Skeletal muscle satellite cell (primary cell): ENCODE data around the gene GDNF.
"Not testable (repeated sequence)": the region's sequence is repeated elsewhere in the genome, so short reads cannot be mapped to it uniquely, and the experiment has no call there.

Experiments used
- H3K27me3 ChIP-seq: 2 replicates; pipeline ENCODE4 v1.7.0; 2013; ENCODE audit warnings: low read length; ENCODE audit not compliant: control insufficient read depth, insufficient read depth
- H3K36me3 ChIP-seq: 2 replicates; pipeline ENCODE4 v1.7.0; 2013; ENCODE audit warnings: mild to moderate bottlenecking, control low read depth, low read length; ENCODE audit not compliant: insufficient read depth
- H3K4me1 ChIP-seq: 2 replicates; pipeline ENCODE4 v1.7.0; 2013; ENCODE audit warnings: low read length; ENCODE audit not compliant: control insufficient read depth, insufficient read depth
- H3K4me2 ChIP-seq: 2 replicates; pipeline ENCODE4 v1.7.0; 2013; ENCODE audit warnings: mild to moderate bottlenecking, low read length
- H3K4me3 ChIP-seq: 2 replicates; pipeline ENCODE4 v1.7.0; 2013; ENCODE audit warnings: low read length
- H3K9ac ChIP-seq: 2 replicates; pipeline ENCODE4 v1.7.0; 2013; ENCODE audit warnings: mild to moderate bottlenecking, low read depth, low read length, moderate library complexity
- H3K9me3 ChIP-seq: replicated peaks from 2 replicates; pipeline ENCODE4 v1.7.0; 2013; ENCODE audit warnings: mild to moderate bottlenecking, control low read depth, low read length

The GDNF gene

GRCh38 chr5:37795292-37795691 is 44.5 kb downstream of the GDNF start:
- not testable (repeated sequence) for H3K4me2 ChIP-seq, H3K36me3 ChIP-seq

GRCh38 chr5:37792975-37793631 is 46.7 kb downstream of the GDNF start:
- H3K27me3 ChIP-seq: no peaks in the 10 kb centered on the region
- no peak overlapping the region for H3K4me3 ChIP-seq
- peaks cover 4% of the 10 kb centered on the region for H3K4me1 ChIP-seq
- H3K9me3 ChIP-seq: peaks cover 3% of the 10 kb centered on the region
- H3K4me2 ChIP-seq: no peak overlapping the region
- H3K36me3 ChIP-seq: no peaks in the 10 kb centered on the region
- no peak overlapping the region for H3K9ac ChIP-seq

More at GRCh38 chr5:37795292-37795691, 44.5 kb downstream of the GDNF start:
- H3K4me1 ChIP-seq, H3K27me3 ChIP-seq, H3K4me3 ChIP-seq, H3K9me3 ChIP-seq, H3K9ac ChIP-seq: not testable (repeated sequence)

DNA sequence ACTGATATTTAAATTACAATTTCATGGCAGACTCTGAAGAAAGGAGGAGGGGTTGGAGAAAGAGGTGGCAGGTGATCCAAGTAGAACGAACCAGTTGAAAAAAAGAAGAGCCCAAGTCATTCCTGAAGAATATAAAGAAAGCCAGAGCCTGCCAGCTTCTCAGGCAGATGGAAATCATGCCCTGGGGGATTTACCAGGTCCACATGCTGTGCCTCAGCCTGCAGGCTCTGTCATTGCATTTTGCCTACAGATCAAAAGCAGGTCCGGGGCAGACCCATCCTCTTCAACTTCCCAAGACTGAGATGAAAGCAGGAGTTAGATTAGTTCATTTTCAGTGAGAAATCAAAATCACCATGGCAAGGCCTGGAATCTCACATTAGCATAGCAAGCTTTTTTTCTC is 48.5 kb downstream of the GDNF start:
- H3K36me3 ChIP-seq: no peaks in the 10 kb centered on the region
- no peaks in the 10 kb centered on the region for H3K27me3 ChIP-seq
- H3K4me1 ChIP-seq: peaks cover 14% of the 10 kb centered on the region
- H3K4me2 ChIP-seq: no peak overlapping the region
- peaks cover 3% of the 10 kb centered on the region for H3K9me3 ChIP-seq
- H3K9ac ChIP-seq: no peak overlapping the region
- H3K4me3 ChIP-seq: no peak overlapping the region

GRCh38 chr5:37789991-37790390 is 49.9 kb downstream of the GDNF start:
- Histone ChIP-seq H3K4me3 (no peak overlapping the region), H3K9ac (no peak overlapping the region), H3K36me3 (no peaks in the 10 kb centered on the region), H3K4me2 (no peak overlapping the region), H3K4me1 (peaks cover 14% of the 10 kb centered on the region), H3K9me3 (no peaks in the 10 kb centered on the region), H3K27me3 (no peaks in the 10 kb centered on the region)

- Histone ChIP-seq H3K9me3 (no peaks in the 10 kb centered on the region), H3K27me3 (no peaks in the 10 kb centered on the region)
These were observed 52.1 kb downstream of the GDNF start for GRCh38 chr5:37787742-37788141.

DNA sequence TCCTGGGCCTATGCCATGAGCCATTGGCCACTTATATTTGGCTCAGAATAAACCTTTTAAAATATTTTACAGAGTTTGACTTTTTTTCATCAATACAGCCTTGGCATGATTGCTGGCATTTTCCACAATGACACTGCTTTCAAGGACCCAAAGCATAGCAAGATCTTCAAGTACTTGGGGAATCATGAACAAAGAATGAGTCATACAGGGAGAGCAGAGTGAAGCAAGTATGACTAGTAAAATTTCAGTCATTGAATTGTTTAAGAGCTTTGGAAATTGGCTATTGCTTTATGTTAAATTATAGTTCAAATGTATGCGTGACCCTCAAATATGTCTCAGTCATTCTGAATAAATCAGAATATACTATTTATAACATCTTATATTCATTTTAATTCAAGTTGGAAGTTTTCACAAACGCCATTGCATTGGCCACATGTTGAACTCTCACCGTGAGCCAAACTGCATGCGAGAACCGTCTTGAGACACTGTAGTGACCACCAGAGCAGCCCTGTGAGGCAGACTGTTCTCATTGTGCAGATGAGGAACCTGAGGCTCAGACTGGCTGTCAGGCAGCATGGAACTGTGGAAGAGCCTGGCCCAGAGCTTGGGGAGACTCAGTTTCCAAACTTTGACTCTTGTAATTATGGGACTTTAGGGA is 52.9 kb downstream of the GDNF start:
- no peaks in the 10 kb centered on the region for H3K36me3 ChIP-seq
- no peak overlapping the region for H3K4me2 ChIP-seq
- H3K4me3 ChIP-seq: no peak overlapping the region
- no peaks in the 10 kb centered on the region for H3K27me3 ChIP-seq
- peaks cover 11% of the 10 kb centered on the region for H3K4me1 ChIP-seq
- H3K9me3 ChIP-seq: no peaks in the 10 kb centered on the region
- H3K9ac ChIP-seq: no peak overlapping the region

More at GRCh38 chr5:37787742-37788141, 52.1 kb downstream of the GDNF start:
- H3K4me2 ChIP-seq: no peak overlapping the region
- H3K4me3 ChIP-seq: no peak overlapping the region
- H3K36me3 ChIP-seq: no peaks in the 10 kb centered on the region
- H3K4me1 ChIP-seq: peaks cover 13% of the 10 kb centered on the region
- no peak overlapping the region for H3K9ac ChIP-seq

GRCh38 chr5:37786416-37786815 is 53.4 kb downstream of the GDNF start:
- Histone ChIP-seq H3K4me3 (no peak overlapping the region), H3K4me2 (no peak overlapping the region), H3K4me1 (peaks cover 11% of the 10 kb centered on the region), H3K9ac (no peak overlapping the region), H3K27me3 (no peaks in the 10 kb centered on the region), H3K36me3 (no peaks in the 10 kb centered on the region), H3K9me3 (no peaks in the 10 kb centered on the region)

- not testable (repeated sequence) for H3K9ac ChIP-seq, H3K4me1 ChIP-seq, H3K27me3 ChIP-seq, H3K36me3 ChIP-seq, H3K9me3 ChIP-seq, H3K4me2 ChIP-seq, H3K4me3 ChIP-seq
These were observed 58.4 kb downstream of the GDNF start for GRCh38 chr5:37781409-37781808.

DNA sequence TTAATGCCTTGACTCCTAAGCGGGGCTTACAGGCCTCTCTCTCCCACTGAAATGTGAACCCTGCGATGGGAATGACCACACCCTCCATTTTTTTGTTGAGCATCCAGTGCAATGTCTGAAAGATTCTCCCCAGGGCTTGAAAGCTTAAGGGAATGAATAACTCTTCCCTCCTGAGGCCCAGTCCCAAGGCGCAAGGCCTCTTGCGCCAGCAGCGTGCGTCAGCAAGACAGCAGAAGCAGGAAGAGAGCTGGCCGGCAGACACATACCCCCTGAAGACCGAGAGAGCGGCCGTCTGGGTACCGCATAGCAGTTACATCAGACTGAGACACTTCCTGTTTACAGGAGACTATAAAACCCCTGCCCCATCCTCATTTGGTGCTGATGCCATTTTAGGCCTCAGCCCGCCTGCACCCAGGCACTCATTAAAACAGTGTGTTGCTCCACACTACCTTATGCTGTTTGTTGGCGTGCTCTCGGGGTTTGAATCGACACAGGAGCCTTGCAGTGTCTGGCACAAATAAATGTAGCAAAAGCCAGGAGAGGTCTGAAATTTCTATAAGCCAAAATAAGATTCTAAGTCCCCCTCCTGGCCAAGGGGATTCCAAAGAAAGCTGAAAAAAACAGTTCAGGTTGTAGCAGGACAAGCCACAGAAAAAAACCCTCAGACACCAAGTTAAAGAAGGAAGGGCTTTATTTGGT is 62.3 kb downstream of the GDNF start:
- H3K27me3 ChIP-seq: no peaks in the 10 kb centered on the region

GRCh38 chr5:37776826-37777225 is 63.0 kb downstream of the GDNF start:
- Histone ChIP-seq H3K9ac (no peak overlapping the region), H3K4me2 (no peak overlapping the region), H3K4me1 (peaks cover 13% of the 10 kb centered on the region), H3K27me3 (no peaks in the 10 kb centered on the region), H3K36me3 (no peaks in the 10 kb centered on the region), H3K9me3 (no peaks in the 10 kb centered on the region), H3K4me3 (no peak overlapping the region)

More for the DNA sequence above, 62.3 kb downstream of the GDNF start:
- Histone ChIP-seq H3K4me2 (no peak overlapping the region), H3K9me3 (no peaks in the 10 kb centered on the region), H3K36me3 (no peaks in the 10 kb centered on the region), H3K4me1 (peaks cover 5% of the 10 kb centered on the region), H3K9ac (no peak overlapping the region), H3K4me3 (no peak overlapping the region)

DNA sequence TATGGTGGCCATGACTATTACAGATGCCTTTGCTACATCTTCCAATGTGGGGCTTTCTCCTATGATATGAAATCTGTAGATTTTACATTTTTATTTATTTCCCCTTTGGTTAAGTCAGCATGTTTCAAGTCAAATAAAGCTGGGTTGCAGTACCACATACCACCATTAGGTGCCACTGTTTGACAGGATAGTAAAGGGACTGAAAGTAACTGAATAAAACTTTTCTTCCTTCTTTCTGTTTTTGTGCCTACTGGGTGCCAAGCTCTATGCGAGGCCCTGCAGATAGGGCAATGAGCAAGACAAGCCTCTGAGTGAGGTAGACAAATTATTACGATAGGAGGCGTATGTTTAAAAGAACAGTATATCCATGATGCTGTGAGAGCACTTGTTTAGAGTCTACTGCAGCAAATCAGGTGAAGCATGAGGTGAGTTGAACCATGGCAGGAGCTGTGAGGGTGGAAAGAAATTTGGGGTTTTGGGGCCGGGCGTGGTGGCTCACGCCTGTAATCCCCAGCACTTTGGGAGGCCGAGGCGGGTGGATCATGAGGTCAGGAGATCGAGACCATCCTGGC is 64.8 kb downstream of the GDNF start:
- Histone ChIP-seq H3K4me3 (no peak overlapping the region), H3K9ac (no peak overlapping the region), H3K27me3 (no peaks in the 10 kb centered on the region), H3K4me1 (peaks cover 29% of the 10 kb centered on the region), H3K9me3 (no peaks in the 10 kb centered on the region), H3K36me3 (no peaks in the 10 kb centered on the region), H3K4me2 (no peak overlapping the region)
